ENCODE results near the gene KCTD11. TPM values are rescaled to one million over a fixed set of nuclear protein-coding genes. Genes with fewer than 3 reads are reported as not detected.

The KCTD11 gene
- total and polyA plus RNA-seq, 8 donors, result 0.58 to 14.1 (median 6.4) TPM

DNA sequence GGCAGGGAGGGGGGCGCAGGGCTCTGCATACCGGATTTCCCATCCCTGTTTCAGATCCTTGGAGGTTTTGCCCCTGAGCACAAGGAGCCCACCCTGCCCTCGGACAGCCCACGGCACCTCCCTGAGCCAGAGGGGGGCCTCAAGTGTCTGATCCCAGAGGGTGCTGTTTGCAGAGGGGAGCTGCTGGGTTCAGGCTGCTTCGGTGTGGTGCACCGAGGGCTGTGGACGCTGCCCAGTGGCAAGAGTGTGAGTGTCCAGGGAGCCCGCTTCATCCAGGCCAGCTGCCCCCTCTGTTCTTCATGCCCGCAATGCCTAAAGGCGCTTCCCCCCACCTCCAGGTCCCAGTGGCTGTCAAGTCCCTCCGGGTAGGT is 31.4 kb downstream of the KCTD11 start:
- no peak for DNase-seq
- no peaks in the 10 kb centered on the region for H3K9me3 ChIP-seq
- peaks cover 8 to 49% (median 43%) of the 10 kb centered on the region in 4 donors for H3K36me3 ChIP-seq
- 70 to 93% (median 87%) methylated on average over 6 to 11 of the region's 11 CpGs for WGBS, 5 donors
- intact Hi-C loops (cut with DNase I; ENCODE audit: low total_unique reads), result no loop called here
- H3K27ac ChIP-seq, result peak overlapping the region in 1 of 5 donors; percentile 76
- H3K4me3 ChIP-seq, result peak overlapping the region in 3 of 4 donors; percentile 43 to 53 (median 46)
- H3K4me1 ChIP-seq, result peaks cover 25 to 46% (median 37%) of the 10 kb centered on the region in 4 donors
- TF ChIP-seq POLR2A (IDR thresholded peaks at IDR 0.05) (no peak), EP300 (IDR thresholded peaks at IDR 0.05) (no peak), POLR2AphosphoS5 (IDR thresholded peaks at IDR 0.05) (no peak)
- TF ChIP-seq, protein P1, sequence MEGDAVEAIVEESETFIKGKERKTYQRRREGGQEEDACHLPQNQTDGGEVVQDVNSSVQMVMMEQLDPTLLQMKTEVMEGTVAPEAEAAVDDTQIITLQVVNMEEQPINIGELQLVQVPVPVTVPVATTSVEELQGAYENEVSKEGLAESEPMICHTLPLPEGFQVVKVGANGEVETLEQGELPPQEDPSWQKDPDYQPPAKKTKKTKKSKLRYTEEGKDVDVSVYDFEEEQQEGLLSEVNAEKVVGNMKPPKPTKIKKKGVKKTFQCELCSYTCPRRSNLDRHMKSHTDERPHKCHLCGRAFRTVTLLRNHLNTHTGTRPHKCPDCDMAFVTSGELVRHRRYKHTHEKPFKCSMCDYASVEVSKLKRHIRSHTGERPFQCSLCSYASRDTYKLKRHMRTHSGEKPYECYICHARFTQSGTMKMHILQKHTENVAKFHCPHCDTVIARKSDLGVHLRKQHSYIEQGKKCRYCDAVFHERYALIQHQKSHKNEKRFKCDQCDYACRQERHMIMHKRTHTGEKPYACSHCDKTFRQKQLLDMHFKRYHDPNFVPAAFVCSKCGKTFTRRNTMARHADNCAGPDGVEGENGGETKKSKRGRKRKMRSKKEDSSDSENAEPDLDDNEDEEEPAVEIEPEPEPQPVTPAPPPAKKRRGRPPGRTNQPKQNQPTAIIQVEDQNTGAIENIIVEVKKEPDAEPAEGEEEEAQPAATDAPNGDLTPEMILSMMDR (IDR thresholded peaks at IDR 0.05), result no peak
- peaks cover 0 to 32% (median 5%) of the 10 kb centered on the region in 3 donors for H3K27me3 ChIP-seq

DNA sequence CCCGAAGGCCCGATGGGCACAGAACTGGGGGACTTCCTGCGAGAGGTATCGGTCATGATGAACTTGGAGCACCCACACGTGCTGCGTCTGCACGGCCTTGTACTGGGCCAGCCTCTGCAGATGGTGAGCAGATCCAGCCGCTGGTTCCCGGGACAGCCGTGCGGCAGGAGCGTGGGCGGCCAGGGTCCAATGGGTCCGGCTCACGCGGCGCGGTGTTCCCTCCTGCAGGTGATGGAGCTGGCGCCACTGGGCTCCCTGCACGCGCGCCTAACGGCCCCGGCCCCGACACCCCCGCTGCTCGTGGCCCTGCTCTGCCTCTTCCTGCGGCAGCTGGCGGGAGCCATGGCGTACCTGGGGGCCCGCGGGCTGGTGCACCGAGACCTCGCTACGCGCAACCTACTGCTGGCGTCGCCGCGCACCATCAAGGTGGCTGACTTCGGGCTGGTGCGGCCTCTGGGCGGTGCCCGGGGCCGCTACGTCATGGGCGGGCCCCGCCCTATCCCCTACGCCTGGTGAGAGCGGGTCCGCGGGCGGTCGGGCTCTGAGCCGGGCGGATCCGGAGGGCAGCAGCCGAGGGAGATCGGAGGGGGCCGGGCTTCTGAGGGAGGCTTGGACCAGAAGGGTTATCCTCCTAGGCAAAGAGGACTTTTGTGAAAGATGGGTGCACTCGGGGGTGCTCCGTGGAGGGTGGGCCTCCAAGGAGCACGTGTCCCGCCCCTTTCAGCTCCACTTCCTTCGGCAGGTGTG is 32.0 kb downstream of the KCTD11 start:
- DNase-seq, result peak; percentile 34 to 90
- intact Hi-C loops (cut with DNase I; ENCODE audit: low total_unique reads), result no loop called here
- H3K27me3 ChIP-seq, result peaks cover 0 to 32% (median 5%) of the 10 kb centered on the region in 3 donors
- TF ChIP-seq, protein P1 (IDR thresholded peaks at IDR 0.05), result no peak
- peak in 1 of 3 donors; percentile 14 for TF ChIP-seq POLR2AphosphoS5 (IDR thresholded peaks at IDR 0.05)
- TF ChIP-seq POLR2A (IDR thresholded peaks at IDR 0.05), result no peak
- no peak for TF ChIP-seq EP300 (IDR thresholded peaks at IDR 0.05)
- H3K4me1 ChIP-seq, result peaks cover 25 to 46% (median 37%) of the 10 kb centered on the region in 4 donors
- H3K36me3 ChIP-seq, result peaks cover 14 to 54% (median 48%) of the 10 kb centered on the region in 4 donors
- H3K4me3 ChIP-seq, result peak overlapping the region; percentile 41 to 53 (median 44)
- peak overlapping the region in 4 of 5 donors; percentile 6 to 76 (median 58) for H3K27ac ChIP-seq
- no peaks in the 10 kb centered on the region for H3K9me3 ChIP-seq
- 40 to 56% (median 49%) methylated on average over 36 to 65 of the region's 65 CpGs for WGBS, 5 donors

DNA sequence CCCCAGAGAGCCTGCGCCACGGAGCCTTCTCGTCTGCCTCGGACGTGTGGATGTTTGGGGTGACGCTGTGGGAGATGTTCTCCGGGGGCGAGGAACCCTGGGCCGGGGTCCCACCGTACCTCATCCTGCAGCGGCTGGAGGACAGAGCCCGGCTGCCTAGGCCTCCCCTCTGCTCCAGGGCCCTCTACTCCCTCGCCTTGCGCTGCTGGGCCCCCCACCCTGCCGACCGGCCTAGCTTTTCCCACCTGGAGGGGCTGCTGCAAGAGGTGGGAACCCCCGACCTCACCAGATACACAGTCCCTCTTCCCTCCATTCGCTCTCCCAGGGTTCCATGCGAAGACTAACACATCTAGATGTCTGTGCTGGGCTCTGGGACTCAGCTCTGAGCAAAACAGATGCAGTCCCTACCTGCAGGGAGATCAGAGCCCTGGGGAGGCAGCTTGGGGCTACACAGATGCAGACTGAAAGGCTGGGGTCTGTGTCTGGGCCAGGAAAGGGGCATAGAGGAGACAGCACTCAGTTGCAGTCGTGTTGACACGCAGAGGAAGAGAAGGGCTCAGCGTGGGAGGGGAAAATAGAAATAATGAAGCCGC is 32.6 kb downstream of the KCTD11 start:
- H3K27ac ChIP-seq, result peak overlapping the region in 4 of 5 donors; percentile 6 to 76 (median 58)

DNA sequence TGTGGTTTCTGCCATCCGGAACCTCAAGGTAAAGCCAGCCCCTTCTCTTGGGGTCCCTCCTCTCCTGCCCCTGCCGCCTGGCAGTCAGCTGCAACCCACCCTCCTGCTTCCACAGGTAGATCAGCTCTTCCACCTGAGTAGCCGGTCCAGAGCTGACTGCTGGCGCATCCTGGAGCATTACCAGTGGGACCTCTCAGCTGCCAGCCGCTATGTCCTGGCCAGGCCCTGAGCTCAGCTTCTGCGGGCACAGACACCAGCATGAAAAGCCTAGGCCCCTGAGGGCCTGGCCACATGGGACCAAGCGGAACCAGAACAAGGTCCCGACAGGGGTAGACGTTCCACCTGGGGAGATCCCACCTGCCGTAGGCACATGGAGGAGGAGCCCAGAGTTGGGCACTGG is 36.9 kb downstream of the KCTD11 start:
- no peak overlapping the region for H3K4me3 ChIP-seq
- intact Hi-C loops (cut with DNase I; ENCODE audit: low total_unique reads), result no loop called here
- 90 to 95% (median 95%) methylated on average over 7 to 10 of the region's 10 CpGs for WGBS, 5 donors
- H3K36me3 ChIP-seq, result peaks cover 26 to 79% (median 77%) of the 10 kb centered on the region in 4 donors
- H3K27ac ChIP-seq, result no peak overlapping the region
- no peak for DNase-seq
- no peak for TF ChIP-seq EP300 (IDR thresholded peaks at IDR 0.05)
- no peak for TF ChIP-seq POLR2AphosphoS5 (IDR thresholded peaks at IDR 0.05)
- TF ChIP-seq, protein P1 (IDR thresholded peaks at IDR 0.05), result no peak
- TF ChIP-seq POLR2A (IDR thresholded peaks at IDR 0.05), result no peak
- peaks cover 13 to 22% (median 16%) of the 10 kb centered on the region in 4 donors for H3K4me1 ChIP-seq
- H3K27me3 ChIP-seq, result peaks cover 0 to 7% (median 0%) of the 10 kb centered on the region in 3 donors
- no peaks in the 10 kb centered on the region for H3K9me3 ChIP-seq

More for the DNA sequence above, 32.6 kb downstream of the KCTD11 start:
- TF ChIP-seq, protein P1 (IDR thresholded peaks at IDR 0.05), result no peak
- TF ChIP-seq POLR2A (IDR thresholded peaks at IDR 0.05) (no peak), EP300 (IDR thresholded peaks at IDR 0.05) (no peak), POLR2AphosphoS5 (IDR thresholded peaks at IDR 0.05) (no peak)
- Histone ChIP-seq H3K4me1 (peaks cover 25 to 46% (median 37%) of the 10 kb centered on the region in 4 donors), H3K36me3 (peaks cover 21 to 61% (median 55%) of the 10 kb centered on the region in 4 donors), H3K9me3 (no peaks in the 10 kb centered on the region), H3K27me3 (peaks cover 0 to 32% (median 5%) of the 10 kb centered on the region in 3 donors), H3K4me3 (peak overlapping the region; percentile 41 to 53 (median 44))
- DNase-seq, result no peak
- WGBS, 5 donors, result 71 to 87% (median 74%) methylated on average over 11 to 23 of the region's 23 CpGs
- intact Hi-C loops (cut with DNase I; ENCODE audit: low total_unique reads), result no loop called here
